GM18511 (cell line): ENCODE data around the gene NR1D2.

Experiments
- ATAC-seq: cut with Tn5 transposase; IDR thresholded peaks from one replicate; pipeline ENCODE4 v1.9.1; 2021; ENCODE audit warnings: mild to moderate bottlenecking, moderate library complexity; ENCODE audit not compliant: unreplicated experiment

The NR1D2 gene

GRCh38 chr3:23928524-23928923 lies 16.6 kb upstream of the NR1D2 start:
- ATAC-seq, result no peak

- no peak for ATAC-seq
Measured at GRCh38 chr3:23931597-23931996, 13.5 kb upstream of the NR1D2 start.

GRCh38 chr3:23932571-23932970 lies 12.5 kb upstream of the NR1D2 start:
- ATAC-seq, result no peak

GRCh38 chr3:23934253-23934652 lies 10.8 kb upstream of the NR1D2 start:
- ATAC-seq, result no peak

- ATAC-seq, result no peak
Measured at GRCh38 chr3:23937296-23937695, 7.8 kb upstream of the NR1D2 start.

GRCh38 chr3:23938688-23939087 lies 6.4 kb upstream of the NR1D2 start:
- ATAC-seq, result no peak

- no peak for ATAC-seq
Measured at GRCh38 chr3:23940775-23941174, 4.3 kb upstream of the NR1D2 start.

GRCh38 chr3:23941440-23941839 lies 3.6 kb upstream of the NR1D2 start:
- no peak for ATAC-seq

GRCh38 chr3:23942546-23942945 lies 2.5 kb upstream of the NR1D2 start:
- ATAC-seq, result no peak

- no peak for ATAC-seq
Measured at GRCh38 chr3:23944007-23944783, 891 bp upstream of the NR1D2 start.

GRCh38 chr3:23945663-23945912 lies 502 bp downstream of the NR1D2 start:
- ATAC-seq, result no peak

- peak; percentile 77 for ATAC-seq
Measured at GRCh38 chr3:23945913-23946687, 1.0 kb downstream of the NR1D2 start.

- no peak for ATAC-seq
Measured at GRCh38 chr3:23948761-23949160, 3.7 kb downstream of the NR1D2 start.

GRCh38 chr3:23949784-23950183 lies 4.7 kb downstream of the NR1D2 start:
- ATAC-seq, result peak; percentile 27

GRCh38 chr3:23950293-23950692 lies 5.2 kb downstream of the NR1D2 start:
- ATAC-seq, result peak; percentile 43

- peak; percentile 48 for ATAC-seq
Measured at GRCh38 chr3:23952646-23953045, 7.6 kb downstream of the NR1D2 start.

GRCh38 chr3:23953523-23953922 lies 8.4 kb downstream of the NR1D2 start:
- no peak for ATAC-seq

- ATAC-seq, result no peak
Measured at GRCh38 chr3:23954144-23954543, 9.1 kb downstream of the NR1D2 start.

GRCh38 chr3:23956701-23957100 lies 11.6 kb downstream of the NR1D2 start:
- no peak for ATAC-seq

- peak; percentile 67 for ATAC-seq
Measured at GRCh38 chr3:23959135-23959900, 14.2 kb downstream of the NR1D2 start.

GRCh38 chr3:23960649-23961048 lies 15.6 kb downstream of the NR1D2 start:
- ATAC-seq, result no peak

- ATAC-seq, result no peak
Measured at GRCh38 chr3:23961066-23961465, 16.0 kb downstream of the NR1D2 start.
